ENCODE results near the gene MAP1B.
A peak's percentile ranks its signal among the peaks of the same experiment; 100 is the strongest.
"Not testable (repeated sequence)": the region's sequence is repeated elsewhere in the genome, so short reads cannot be mapped to it uniquely, and the experiment has no call there.

The MAP1B gene

DNA sequence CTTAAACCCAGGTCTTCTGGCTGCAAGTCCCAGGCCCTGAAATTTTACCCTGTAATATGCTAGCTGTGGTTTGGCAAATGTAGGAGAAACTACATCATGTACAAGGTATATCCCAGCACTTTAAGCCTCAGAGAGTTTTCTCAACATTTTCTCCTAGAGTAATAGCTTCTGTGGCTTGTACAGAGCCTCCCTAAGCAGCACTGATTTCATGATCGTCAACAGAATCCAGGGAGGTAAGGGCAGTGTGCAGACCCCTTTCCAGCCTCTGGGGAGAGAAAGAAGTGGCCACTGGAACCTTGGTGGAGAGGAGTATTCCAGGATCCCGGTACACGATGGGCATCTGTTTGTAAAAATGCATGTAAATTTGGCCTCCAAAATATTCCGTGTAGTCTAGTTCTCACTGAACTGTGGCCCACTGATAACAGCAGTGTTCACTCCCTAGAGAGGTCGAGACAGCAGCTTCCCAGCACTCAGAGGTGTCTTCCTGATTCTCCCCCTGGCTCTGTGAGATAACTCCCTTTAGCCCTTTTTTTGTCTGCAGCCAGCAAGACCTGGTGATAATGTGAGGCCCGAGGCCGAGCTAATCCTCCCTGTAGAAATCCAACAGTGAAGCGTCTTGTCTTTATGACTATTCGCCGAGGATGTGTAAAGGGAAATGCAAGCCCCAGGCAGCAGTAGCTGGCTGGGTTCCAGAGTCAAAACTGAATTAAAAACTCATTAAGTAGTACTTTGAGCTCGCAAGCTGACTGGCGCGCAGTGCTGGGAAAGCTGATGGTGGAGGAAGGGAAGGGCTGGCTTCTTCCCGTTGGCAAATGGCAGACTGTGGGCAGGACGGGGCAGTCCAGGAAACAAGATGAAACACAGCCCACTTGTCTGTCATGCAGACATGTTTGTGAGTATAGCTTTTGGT is 59.0 kb downstream of the MAP1B start:
- DNase-seq = no peak

GRCh38 chr5:72167257-72167656 is 60.0 kb downstream of the MAP1B start:
- DNase-seq = no peak

DNA sequence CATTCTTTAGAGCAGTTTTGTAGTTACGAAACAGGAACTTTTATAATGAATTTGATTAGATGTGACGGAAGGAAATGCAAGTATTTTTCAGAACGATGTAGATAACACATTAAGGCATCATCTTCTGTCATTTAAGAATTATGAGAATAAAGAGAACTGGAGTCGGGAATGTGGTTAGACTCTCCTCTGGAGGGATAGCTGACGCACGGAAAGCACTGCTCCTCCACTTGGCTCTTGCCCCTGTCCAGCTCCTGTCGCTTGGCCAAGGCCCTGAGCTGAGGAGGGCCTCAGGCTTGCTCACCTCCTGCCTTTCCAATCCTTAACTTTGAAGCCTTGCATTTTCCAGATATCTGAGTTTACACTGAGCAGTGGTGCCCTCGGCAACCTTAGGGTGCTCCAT is 60.5 kb downstream of the MAP1B start:
- no peak for DNase-seq

DNA sequence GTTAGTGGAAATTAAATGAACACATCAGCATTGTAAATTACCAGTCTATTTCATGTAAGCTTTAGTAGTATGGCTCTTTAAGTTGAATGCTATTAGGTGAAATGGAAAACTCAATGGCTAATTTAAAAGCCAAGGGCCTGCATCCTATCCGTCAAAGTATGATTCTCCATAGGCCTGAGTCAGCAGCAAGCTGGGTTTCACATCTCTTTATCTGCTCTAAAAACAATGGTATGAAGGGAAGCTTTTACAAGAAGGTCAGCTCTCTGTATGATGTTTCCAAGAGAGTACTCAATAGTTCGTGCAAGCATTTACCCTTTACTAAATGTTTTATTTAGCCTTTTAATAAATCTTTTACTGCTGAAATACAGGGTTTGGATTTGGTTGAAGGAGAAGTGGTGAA is 62.8 kb downstream of the MAP1B start:
- no peak for DNase-seq

DNA sequence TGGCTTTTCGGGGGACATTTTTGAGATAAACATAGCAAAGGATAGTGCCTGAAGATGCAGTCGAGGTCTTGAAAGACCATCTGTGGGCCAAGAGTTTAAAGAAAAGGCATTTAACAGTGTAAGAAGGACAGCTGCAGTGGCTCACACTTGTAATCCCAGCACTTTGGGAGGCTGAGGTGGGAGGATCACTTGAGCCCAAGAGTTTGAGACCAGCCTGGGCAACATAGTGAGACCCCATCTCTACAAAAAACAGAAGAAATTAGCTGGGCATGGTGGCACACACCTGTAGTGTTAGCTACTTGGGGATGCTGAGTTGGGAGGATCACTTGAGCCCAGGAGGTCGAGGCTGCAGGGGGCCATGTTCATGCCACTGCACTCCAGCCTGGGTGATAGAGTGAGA is 63.9 kb downstream of the MAP1B start:
- not testable (repeated sequence) for DNase-seq

DNA sequence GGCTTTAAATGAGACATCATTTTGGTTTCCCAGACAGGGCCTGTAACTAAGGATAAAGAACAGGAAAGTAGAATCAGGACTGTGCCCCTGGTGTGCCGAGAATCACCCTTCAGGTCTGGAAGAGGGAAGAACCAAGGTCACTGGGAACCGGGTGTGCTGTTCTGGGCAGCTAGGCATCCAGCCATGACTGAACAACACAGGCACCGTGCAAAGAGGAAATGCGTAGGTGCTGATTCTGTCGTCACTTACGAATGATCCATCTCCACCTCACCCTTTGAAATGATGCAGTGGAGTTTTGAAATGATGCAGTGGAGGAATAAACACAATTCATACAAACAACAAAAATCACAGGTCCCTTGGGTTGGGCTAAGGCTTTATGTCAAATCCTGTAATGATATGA is 64.4 kb downstream of the MAP1B start:
- DNase-seq = no peak

GRCh38 chr5:72172786-72173185 is 65.5 kb downstream of the MAP1B start:
- DNase-seq = no peak

GRCh38 chr5:72177538-72177937 is 70.3 kb downstream of the MAP1B start:
- no peak for DNase-seq

GRCh38 chr5:72179028-72179815 is 71.9 kb downstream of the MAP1B start:
- no peak for DNase-seq

- DNase-seq = no peak
These were observed 72.7 kb downstream of the MAP1B start for GRCh38 chr5:72179816-72180440.

- DNase-seq = no peak
These were observed 73.7 kb downstream of the MAP1B start for GRCh38 chr5:72180925-72181324.

GRCh38 chr5:72182686-72183085 is 75.4 kb downstream of the MAP1B start:
- DNase-seq = no peak

GRCh38 chr5:72183101-72183520 is 75.8 kb downstream of the MAP1B start:
- no peak for DNase-seq

DNA sequence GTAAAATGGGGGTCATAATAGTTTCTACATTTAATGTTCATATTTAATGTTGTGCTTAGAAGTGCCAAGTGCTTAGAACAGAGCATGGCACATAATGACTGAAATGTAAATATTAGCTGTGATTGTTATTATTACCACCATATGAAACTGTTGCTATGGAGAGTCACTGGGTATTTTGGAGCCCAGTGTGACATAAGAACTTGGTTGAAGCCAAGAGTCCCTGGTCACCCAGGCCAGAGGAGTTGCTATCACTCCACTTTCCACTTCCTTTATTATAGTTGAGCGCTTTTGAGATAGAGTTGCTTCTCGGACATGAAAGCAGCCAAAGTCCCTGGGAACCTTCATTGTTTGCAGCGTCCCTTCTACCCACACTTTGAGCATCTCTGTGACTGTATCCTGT is 77.1 kb downstream of the MAP1B start:
- DNase-seq = no peak

DNA sequence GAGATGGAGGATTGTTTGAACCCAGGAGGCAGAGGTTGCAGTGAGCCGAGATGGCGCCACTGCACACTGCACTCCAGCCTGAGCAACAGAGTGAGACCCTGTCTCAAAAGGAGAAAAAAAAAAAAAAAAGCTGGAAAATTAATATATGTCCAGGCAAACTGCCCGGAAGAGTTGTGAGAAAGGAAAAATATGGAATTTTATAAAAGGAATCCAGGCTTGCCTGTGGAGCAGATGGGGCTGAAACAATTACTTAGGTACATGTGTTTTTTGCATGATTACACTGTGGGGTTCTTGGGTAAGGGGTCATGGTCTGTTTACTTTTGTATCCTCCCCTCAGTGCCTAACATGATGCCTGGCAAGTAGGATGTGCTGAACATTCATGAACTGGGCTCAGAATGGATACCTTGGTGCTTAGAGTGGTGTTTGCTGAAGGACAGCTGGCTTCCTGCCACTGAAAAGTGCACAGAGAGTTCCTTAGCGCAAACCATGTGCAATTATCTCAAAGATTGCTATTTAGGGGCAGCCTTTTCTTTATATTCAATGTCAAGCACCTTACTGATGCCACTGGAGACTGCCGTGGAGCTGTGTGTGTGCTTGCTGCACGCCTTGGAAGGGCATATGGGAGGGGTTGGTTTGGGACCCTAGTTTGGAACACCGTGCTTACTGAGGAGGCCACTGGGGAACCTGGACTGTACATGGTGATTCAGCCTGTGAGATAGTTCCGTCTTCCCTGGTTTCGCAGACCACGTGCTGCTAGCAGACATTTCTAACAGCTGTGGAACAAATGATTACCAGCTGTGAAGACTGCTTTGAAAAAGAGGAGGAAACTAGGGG is 78.4 kb downstream of the MAP1B start:
- DNase-seq = no peak

DNA sequence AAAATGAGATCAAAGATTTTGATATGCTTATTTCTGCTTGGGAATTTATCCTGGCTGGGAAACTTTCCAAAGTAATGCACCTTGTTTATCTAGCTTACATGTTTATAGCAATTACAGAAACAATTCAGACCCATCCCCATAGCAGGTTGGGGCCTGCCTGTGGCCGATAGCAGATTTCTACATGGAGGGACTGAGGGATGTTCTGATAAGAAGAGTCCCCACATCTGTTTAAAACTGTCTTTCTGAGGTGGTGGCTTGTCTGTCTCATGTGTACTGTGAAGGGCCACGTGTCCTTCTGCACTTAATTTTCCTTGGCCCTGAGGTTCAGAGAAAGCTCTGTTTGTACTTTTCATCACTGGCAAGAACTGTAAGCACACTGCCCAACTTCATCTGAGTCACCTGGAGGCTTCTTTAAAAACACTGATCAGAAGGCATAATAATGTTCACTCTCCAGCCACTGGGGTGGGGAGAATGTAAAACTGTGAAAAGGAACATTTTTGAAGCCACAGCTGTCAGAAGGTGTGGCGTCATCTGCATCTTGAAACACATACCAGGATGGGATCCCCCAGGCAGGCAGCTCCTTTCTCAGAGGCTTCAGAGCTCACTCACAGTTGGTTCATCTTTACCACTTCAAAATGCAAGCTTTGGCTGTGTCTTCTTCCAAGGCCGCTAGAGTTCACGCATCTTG is 80.3 kb downstream of the MAP1B start:
- no peak for DNase-seq

GRCh38 chr5:72188166-72188565 is 80.9 kb downstream of the MAP1B start:
- DNase-seq = no peak

GRCh38 chr5:72189146-72189545 is 81.9 kb downstream of the MAP1B start:
- DNase-seq = no peak

DNA sequence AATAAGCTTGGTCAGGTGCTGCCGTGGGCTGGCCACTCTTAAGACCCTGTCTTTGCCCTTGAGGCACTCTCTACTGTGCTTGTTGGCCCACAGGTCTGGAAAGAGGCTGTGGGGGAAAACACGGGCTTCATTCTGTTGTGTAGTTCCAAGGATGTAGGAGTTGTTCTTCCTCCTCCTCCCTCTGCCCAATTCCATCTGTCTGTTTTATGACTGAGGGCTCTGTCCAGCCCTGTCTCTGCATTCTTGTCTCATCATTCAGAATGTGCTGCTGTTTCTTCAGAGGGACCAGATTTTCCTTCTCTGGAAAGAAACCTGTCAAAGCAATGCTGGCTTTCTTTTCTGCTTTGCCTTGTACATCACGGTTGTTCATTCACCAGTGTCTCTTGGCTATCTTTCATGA is 84.1 kb downstream of the MAP1B start:
- no peak for DNase-seq

GRCh38 chr5:72194846-72195245 is 87.6 kb downstream of the MAP1B start:
- peak; percentile 3 to 43 for DNase-seq

- DNase-seq = no peak
These were observed 88.3 kb downstream of the MAP1B start for GRCh38 chr5:72195581-72195980.

GRCh38 chr5:72197393-72197792 is 90.1 kb downstream of the MAP1B start:
- DNase-seq = no peak

All from CD4-positive, alpha-beta T cell treated with Interferon alpha-2 for 1 hour (primary cell).